ENCODE results near the gene SRA1. TPM values are rescaled to one million over a fixed set of nuclear protein-coding genes. Genes with fewer than 3 reads are reported as not detected.

The SRA1 gene
- total and polyA plus RNA-seq, 3 donors from 2014 or later = 43.1 to 51.3 (median 49.0) TPM

DNA sequence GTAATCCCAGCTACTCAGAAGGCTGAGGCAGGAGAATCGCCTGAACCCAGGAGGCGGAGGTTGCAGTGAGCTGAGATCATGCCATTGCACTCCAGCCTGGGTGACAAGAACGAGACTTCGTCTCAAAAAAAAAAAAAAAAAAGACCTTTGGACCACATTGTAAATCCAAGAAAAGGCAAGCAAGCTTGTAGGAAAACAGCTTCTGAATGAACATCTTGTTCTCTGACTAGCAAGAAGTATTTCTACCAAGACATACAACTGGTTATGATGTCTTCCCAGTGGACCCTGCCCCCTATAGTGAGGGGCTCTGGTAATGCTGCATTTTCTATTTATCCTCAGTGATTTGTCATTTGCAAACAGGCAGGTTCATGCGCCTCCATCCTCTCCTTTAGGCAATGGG, 14.3 kb downstream of the SRA1 start:
- Histone ChIP-seq H3K36me3 (ENCODE audit: low read depth, missing control alignments) (no peaks in the 10 kb centered on the region), H3K4me3 (no peak overlapping the region), H3K4me1 (peaks cover 14% of the 10 kb centered on the region), H3K9me3 (no peaks in the 10 kb centered on the region), H3K27me3 (no peaks in the 10 kb centered on the region), H3K27ac (no peak overlapping the region)
- no peak for TF ChIP-seq POLR2A (IDR thresholded peaks at IDR 0.05)
- no peak for TF ChIP-seq CTCF (IDR thresholded peaks at IDR 0.05)
- intact Hi-C loops (cut with DNase I; ENCODE audit: low total_unique reads) = loop anchor here (10.0 kb wide), 1 partner anchor 92 kb away; the partner anchor contains the start of genes CD14 and TMCO6
- WGBS, 2 donors = 91 to 92% methylated on average over 5 of the region's 5 CpGs
- DNase-seq = no peak

- H3K27ac ChIP-seq = no peak overlapping the region
- H3K36me3 ChIP-seq (ENCODE audit: low read depth, missing control alignments) = no peaks in the 10 kb centered on the region
- TF ChIP-seq POLR2A (IDR thresholded peaks at IDR 0.05) = no peak
- TF ChIP-seq CTCF (IDR thresholded peaks at IDR 0.05) = no peak
- no peak overlapping the region for H3K4me3 ChIP-seq
- H3K4me1 ChIP-seq = no peaks in the 10 kb centered on the region
- no peak for DNase-seq
- H3K27me3 ChIP-seq = no peaks in the 10 kb centered on the region
- intact Hi-C loops (cut with DNase I; ENCODE audit: low total_unique reads) = loop anchor here (10.0 kb wide), 1 partner anchor 95 kb away; the partner anchor contains the start of genes CD14 and TMCO6
- no peaks in the 10 kb centered on the region for H3K9me3 ChIP-seq
- WGBS, 2 donors = 92 to 97% methylated on average over 1 of the region's 1 CpG
These were observed 17.0 kb downstream of the SRA1 start for GRCh38 chr5:140540227-140540626.

DNA sequence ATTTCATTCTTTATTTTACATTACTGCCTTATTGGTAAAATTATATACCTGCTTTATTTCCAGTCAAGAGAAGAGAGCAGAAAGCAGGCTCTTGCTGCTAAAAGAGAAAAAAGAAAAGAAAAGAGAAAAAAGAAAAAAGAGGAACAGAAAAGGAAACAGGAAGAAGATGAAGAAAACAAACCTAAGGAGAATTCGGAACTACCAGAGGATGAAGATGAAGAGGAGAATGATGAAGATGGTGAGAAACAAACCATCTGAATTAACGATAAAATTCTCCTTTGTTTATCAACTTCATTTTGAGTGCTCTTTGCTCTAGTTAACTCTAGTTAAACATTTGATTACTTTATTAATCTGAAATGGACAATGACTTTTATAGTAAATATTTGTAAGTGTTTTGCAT, 33.3 kb downstream of the SRA1 start:
- H3K27me3 ChIP-seq = no peaks in the 10 kb centered on the region
- WGBS, 2 donors = 88 to 89% methylated on average over 2 of the region's 2 CpGs
- intact Hi-C loops (cut with DNase I; ENCODE audit: low total_unique reads) = no loop called here
- DNase-seq = no peak
- no peaks in the 10 kb centered on the region for H3K4me1 ChIP-seq
- H3K4me3 ChIP-seq = no peak overlapping the region
- no peaks in the 10 kb centered on the region for H3K9me3 ChIP-seq
- H3K27ac ChIP-seq = no peak overlapping the region
- TF ChIP-seq POLR2A (IDR thresholded peaks at IDR 0.05) (no peak), CTCF (IDR thresholded peaks at IDR 0.05) (no peak)
- H3K36me3 ChIP-seq (ENCODE audit: low read depth, missing control alignments) = no peaks in the 10 kb centered on the region

DNA sequence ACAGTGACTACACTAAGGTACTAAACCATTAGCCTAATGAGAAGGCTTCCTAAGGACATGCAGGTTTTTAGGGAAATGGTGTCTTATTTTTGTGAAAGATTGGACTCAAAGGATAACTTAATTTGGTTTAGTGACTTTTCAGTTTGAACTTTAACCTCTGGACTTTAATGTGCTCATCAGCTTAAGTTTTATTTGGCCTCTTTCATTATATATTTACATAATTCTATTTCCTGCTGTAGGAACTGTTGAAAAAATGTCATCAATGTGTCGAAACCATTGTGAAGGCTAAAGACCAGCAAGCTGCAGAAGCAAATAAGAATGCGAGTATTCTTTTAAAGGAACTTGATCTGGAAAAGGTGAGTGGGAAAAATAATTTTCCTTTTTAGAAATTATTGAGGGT, 44.1 kb downstream of the SRA1 start:
- H3K36me3 ChIP-seq (ENCODE audit: low read depth, missing control alignments) = no peaks in the 10 kb centered on the region
- intact Hi-C loops (cut with DNase I; ENCODE audit: low total_unique reads) = no loop called here
- H3K9me3 ChIP-seq = no peaks in the 10 kb centered on the region
- no peaks in the 10 kb centered on the region for H3K27me3 ChIP-seq
- H3K4me3 ChIP-seq = no peak overlapping the region
- WGBS, 2 donors = 95 to 100% methylated on average over 2 of the region's 2 CpGs
- TF ChIP-seq POLR2A (IDR thresholded peaks at IDR 0.05) (no peak), CTCF (IDR thresholded peaks at IDR 0.05) (no peak)
- no peaks in the 10 kb centered on the region for H3K4me1 ChIP-seq
- H3K27ac ChIP-seq = no peak overlapping the region
- DNase-seq = no peak

DNA sequence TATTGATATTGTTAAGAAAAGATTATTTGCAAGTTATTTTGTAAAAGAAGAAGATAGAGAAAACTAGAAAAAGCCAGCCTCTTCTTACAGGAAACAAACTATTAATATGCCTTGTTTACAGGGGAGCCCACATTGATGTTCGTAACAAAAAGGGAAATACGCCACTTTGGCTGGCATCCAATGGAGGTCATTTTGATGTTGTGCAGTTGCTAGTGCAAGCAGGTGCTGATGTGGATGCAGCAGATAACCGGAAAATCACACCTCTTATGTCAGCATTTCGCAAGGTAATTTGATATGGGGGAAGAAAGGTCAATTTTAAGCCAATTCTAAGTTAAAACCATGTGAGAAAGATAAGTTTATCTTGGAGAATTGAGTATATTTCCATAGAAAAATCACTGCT, 47.4 kb downstream of the SRA1 start:
- Histone ChIP-seq H3K27ac (no peak overlapping the region), H3K27me3 (no peaks in the 10 kb centered on the region), H3K36me3 (ENCODE audit: low read depth, missing control alignments) (no peaks in the 10 kb centered on the region), H3K9me3 (no peaks in the 10 kb centered on the region), H3K4me3 (no peak overlapping the region), H3K4me1 (no peaks in the 10 kb centered on the region)
- no peak for TF ChIP-seq POLR2A (IDR thresholded peaks at IDR 0.05)
- TF ChIP-seq CTCF (IDR thresholded peaks at IDR 0.05) = no peak
- DNase-seq = no peak
- intact Hi-C loops (cut with DNase I; ENCODE audit: low total_unique reads) = no loop called here
- WGBS, 2 donors = 79 to 80% methylated on average over 4 of the region's 4 CpGs

All from testis (tissue), 3 donors.